Gastrocnemius medialis (tissue), 4 donors: Measurements from ENCODE around the gene GALK2. TPM values are rescaled to one million over a fixed set of nuclear protein-coding genes. Genes with fewer than 3 reads are reported as not detected.
A peak's percentile ranks its signal among the peaks of the same experiment; 100 is the strongest.

Source experiments
- ATAC-seq, 2 donors: fragments of 150-250 bp; one replicate each; pipeline ENCODE4 v1.9.1; 2016
- DNase-seq, 2 donors: peaks; one replicate each; pipeline ENCODE4 v3.0.0-alpha.2; 2019
- H3K27ac ChIP-seq, 4 donors: fragments of 200-600 bp; sonication (generic); 1 replicate in 1 of 4; 2 replicates in 3 of 4; pipeline ENCODE4 v1.5.1; 2016 to 2018; ENCODE audit warnings: mild to moderate bottlenecking in 2 of 4, moderate library complexity in 1 of 4
- H3K27me3 ChIP-seq, 3 donors: fragments of 200-600 bp; sonication (generic) in 2 of 3; 1 replicate in 1 of 3; 2 replicates in 2 of 3; pipeline versions ENCODE4 v1.5.1 to v1.6.0; 2016 to 2019; ENCODE audit warnings: mild to moderate bottlenecking in 1 of 3, moderate library complexity in 1 of 3
- H3K36me3 ChIP-seq, 2 donors: fragments of 200-600 bp; sonication (generic) in 1 of 2; one replicate each; pipeline ENCODE4 v1.5.1; 2017 to 2018
- H3K4me1 ChIP-seq, 2 donors: fragments of 200-600 bp; sonication (generic) in 1 of 2; one replicate each; pipeline ENCODE4 v1.5.1; 2016 to 2017; ENCODE audit warnings: mild to moderate bottlenecking in 2 of 2
- H3K4me3 ChIP-seq, 4 donors: fragments of 200-600 bp; sonication (generic) in 3 of 4; 1 replicate in 1 of 4; 2 replicates in 3 of 4; pipeline ENCODE4 v1.5.1; 2016 to 2019; ENCODE audit warnings: mild to moderate bottlenecking in 2 of 4
- H3K9me3 ChIP-seq, 3 donors: fragments of 200-600 bp; sonication (generic) in 2 of 3; 1 replicate in 1 of 3; 2 replicates in 2 of 3; pipeline ENCODE4 v1.5.1; 2016 to 2019
- POLR2A ChIP-seq, 2 donors: fragments of 450-650 bp; IDR thresholded peaks; one replicate each; pipeline ENCODE4 v1.6.1; 2017; ENCODE audit warnings: antibody characterized with exemption in 2 of 2, mild to moderate bottlenecking in 2 of 2, moderate library complexity in 2 of 2
- in situ Hi-C, 4 donors: fragments of 200-750 bp; cut with MboI; loops; one replicate each; pipeline versions ENCODE4 v1.15.0 to v1.8.0; 2017; ENCODE audit warnings: low sequenced_read_pairs in 4 of 4
- intact Hi-C: fragments of 100-400 bp; cut with DNase I; formaldehyde crosslinking; loops from one replicate; pipeline ENCODE4 v1.15.1; 2023; ENCODE audit warnings: low total_unique reads
- total RNA-seq, 4 donors: library from RNA; depleted of rRNA; stranded (reverse); fragments of >200 nt; gene quantifications; one replicate each; pipeline versions ENCODE4 v1.1.0 to v1.2.3, GENCODE V29; 2016
- TF ChIP-seq, protein P1 (sequence below), 5 experiments: fragments of 450-650 bp in 3 of 5; fragments of 200-600 bp in 2 of 5; sonication (generic) in 2 of 5; IDR thresholded peaks in 4 of 5; conservative IDR thresholded peaks in 1 of 5; 1 replicate in 4 of 5; 2 replicates in 1 of 5; pipeline ENCODE4 v1.5.1; 2016 to 2019; ENCODE audit warnings: antibody characterized with exemption in 5 of 5, mild to moderate bottlenecking in 3 of 5, moderate library complexity in 3 of 5

GALK2 gene
- total RNA-seq, 4 donors from 2014 or later, result 19.1 to 29.5 (median 22.9) TPM

DNA sequence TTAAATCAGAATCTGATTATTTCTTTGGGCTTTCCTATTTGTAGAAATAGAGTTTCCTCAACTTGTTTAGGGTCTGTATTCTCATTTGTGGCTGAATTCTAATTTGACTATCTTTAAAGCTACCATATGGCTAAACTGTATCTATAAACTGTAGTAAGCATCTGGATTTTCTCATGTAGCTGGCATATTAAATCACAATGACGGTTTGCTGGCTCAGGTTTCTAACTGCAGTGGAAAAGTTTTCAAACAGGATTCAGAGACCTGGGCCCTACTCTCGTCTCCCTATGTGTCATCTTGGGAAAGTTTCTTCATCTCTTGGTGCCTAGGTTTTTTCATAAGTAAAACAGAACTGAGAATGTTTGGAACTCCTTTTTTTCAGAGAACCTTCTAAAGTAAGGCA lies 68.3 kb downstream of the GALK2 start:
- Histone ChIP-seq H3K36me3 (no peaks in the 10 kb centered on the region), H3K9me3 (no peaks in the 10 kb centered on the region), H3K27ac (peak overlapping the region in 1 of 4 donors; percentile 36), H3K4me3 (no peak overlapping the region), H3K4me1 (peaks cover 6 to 22% of the 10 kb centered on the region in 2 donors), H3K27me3 (no peaks in the 10 kb centered on the region)
- ATAC-seq (peak; percentile 69), DNase-seq (no peak)
- TF ChIP-seq, protein P1, sequence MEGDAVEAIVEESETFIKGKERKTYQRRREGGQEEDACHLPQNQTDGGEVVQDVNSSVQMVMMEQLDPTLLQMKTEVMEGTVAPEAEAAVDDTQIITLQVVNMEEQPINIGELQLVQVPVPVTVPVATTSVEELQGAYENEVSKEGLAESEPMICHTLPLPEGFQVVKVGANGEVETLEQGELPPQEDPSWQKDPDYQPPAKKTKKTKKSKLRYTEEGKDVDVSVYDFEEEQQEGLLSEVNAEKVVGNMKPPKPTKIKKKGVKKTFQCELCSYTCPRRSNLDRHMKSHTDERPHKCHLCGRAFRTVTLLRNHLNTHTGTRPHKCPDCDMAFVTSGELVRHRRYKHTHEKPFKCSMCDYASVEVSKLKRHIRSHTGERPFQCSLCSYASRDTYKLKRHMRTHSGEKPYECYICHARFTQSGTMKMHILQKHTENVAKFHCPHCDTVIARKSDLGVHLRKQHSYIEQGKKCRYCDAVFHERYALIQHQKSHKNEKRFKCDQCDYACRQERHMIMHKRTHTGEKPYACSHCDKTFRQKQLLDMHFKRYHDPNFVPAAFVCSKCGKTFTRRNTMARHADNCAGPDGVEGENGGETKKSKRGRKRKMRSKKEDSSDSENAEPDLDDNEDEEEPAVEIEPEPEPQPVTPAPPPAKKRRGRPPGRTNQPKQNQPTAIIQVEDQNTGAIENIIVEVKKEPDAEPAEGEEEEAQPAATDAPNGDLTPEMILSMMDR (IDR thresholded peaks at IDR 0.05 in 4 of 5, conservative IDR thresholded peaks at IDR 0.05 in 1 of 5), result no peak
- TF ChIP-seq POLR2A (IDR thresholded peaks at IDR 0.05), result no peak
- intact Hi-C loops, result loop anchor here (5.0 kb wide), 2 partner anchors 769 to 909 kb away; no protein-coding TSS in a partner anchor
- in situ Hi-C loops, result loop anchor here in 3 of 4 donors (10.0 to 25.0 kb wide), 5 partner anchors 56 to 906 kb away; partner anchors contain the start of genes DTWD1 (in 1 of the 3), FAM227B (in 1 of the 3) and FGF7 (in 1 of the 3)

DNA sequence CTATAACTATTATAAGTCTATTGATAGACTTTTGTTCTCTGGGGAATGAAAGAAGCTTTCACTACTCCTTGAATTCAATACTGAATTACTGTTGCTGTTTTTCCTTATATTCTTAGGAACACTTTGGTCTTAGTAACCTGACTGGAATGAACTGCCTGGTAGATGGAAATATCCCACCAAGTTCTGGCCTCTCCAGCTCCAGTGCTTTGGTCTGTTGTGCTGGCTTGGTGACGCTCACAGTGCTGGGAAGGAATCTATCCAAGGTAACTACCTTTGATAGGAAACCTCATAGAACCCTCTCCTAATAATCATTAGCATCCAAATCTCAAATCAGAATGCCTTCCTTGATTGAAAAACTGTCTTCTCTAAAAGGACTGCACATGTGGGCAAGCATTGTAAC lies 69.1 kb downstream of the GALK2 start:
- intact Hi-C loops (loop anchor here (5.0 kb wide), 2 partner anchors 768 to 908 kb away; no protein-coding TSS in a partner anchor), in situ Hi-C loops (loop anchor here in 3 of 4 donors (10.0 to 25.0 kb wide), 5 partner anchors 56 to 906 kb away; partner anchors contain the start of genes DTWD1 (in 1 of the 3), FAM227B (in 1 of the 3) and FGF7 (in 1 of the 3))
- Histone ChIP-seq H3K4me1 (peaks cover 6 to 22% of the 10 kb centered on the region in 2 donors), H3K27ac (no peak overlapping the region), H3K9me3 (no peaks in the 10 kb centered on the region), H3K4me3 (no peak overlapping the region), H3K36me3 (no peaks in the 10 kb centered on the region), H3K27me3 (no peaks in the 10 kb centered on the region)
- no peak for TF ChIP-seq POLR2A (IDR thresholded peaks at IDR 0.05)
- TF ChIP-seq, protein P1 (IDR thresholded peaks at IDR 0.05 in 4 of 5, conservative IDR thresholded peaks at IDR 0.05 in 1 of 5), result no peak
- ATAC-seq (no peak), DNase-seq (no peak)

DNA sequence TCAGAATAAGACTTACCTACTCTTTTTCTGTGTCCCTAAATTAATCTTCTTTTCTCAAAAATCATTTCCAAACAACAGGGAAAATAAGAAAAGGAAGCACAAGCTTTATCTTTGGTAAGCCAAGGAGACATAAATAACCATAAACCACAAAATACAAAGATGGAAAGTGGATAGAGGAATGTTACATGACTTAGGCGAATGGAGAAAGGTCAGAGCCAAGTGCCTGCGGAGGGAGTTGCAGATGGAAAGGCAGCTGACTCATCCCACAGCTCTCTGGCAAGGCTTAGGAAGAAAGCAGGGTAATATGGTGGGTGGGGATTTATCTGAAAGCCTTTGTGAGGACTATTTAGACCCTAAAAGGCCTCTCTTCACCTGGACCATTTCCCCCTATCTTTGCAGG lies 72.8 kb downstream of the GALK2 start:
- no peak overlapping the region for H3K27ac ChIP-seq
- DNase-seq (no peak), ATAC-seq (peak in 1 of 2 donors; percentile 65)
- no peak overlapping the region for H3K4me3 ChIP-seq
- H3K27me3 ChIP-seq, result no peaks in the 10 kb centered on the region
- no peaks in the 10 kb centered on the region for H3K36me3 ChIP-seq
- intact Hi-C loops (no loop called here), in situ Hi-C loops (loop anchor here in 1 of 4 donors (25.0 kb wide), 2 partner anchors 369 to 894 kb away; partner anchors contain the start of genes DTWD1 and FAM227B)
- H3K9me3 ChIP-seq, result no peaks in the 10 kb centered on the region
- peaks cover 0 to 18% of the 10 kb centered on the region in 2 donors for H3K4me1 ChIP-seq
- no peak for TF ChIP-seq POLR2A (IDR thresholded peaks at IDR 0.05)
- TF ChIP-seq, protein P1 (IDR thresholded peaks at IDR 0.05 in 4 of 5, conservative IDR thresholded peaks at IDR 0.05 in 1 of 5), result no peak

DNA sequence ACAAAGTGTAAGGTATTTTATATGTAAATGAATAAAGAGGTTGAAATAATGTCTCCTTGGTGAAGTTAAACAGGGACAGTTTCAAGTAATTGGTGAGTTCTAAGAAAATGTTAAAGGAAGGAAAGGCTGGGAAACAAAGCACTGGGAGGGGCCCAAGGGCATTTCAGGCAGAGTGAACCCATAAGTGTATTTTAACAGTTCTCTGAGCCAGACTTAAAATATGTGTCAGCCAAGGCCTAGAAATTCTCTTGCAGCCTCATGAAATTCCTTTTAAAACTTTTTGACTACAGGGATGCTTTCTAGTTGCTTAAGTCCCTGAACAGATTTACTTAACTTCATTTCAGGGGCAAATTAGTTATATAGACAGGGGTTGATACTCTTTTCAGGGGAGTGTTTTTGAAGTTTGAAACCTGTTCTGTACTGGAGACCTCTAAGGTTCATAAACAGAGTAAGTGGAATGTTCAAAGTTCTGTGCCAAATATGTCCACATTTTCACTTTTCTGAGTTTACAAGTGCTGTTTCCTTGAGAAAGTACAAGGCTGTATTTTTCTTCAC lies 77.6 kb downstream of the GALK2 start:
- peak overlapping the region in 1 of 4 donors; percentile 15 for H3K27ac ChIP-seq
- no peaks in the 10 kb centered on the region for H3K36me3 ChIP-seq
- peaks cover 0 to 10% of the 10 kb centered on the region in 2 donors for H3K4me1 ChIP-seq
- ATAC-seq (no peak), DNase-seq (no peak)
- intact Hi-C loops, result no loop called here
- H3K9me3 ChIP-seq, result no peaks in the 10 kb centered on the region
- H3K27me3 ChIP-seq, result no peaks in the 10 kb centered on the region
- H3K4me3 ChIP-seq, result no peak overlapping the region
- in situ Hi-C loops, result loop anchor here in 1 of 4 donors (25.0 kb wide), 2 partner anchors 365 to 890 kb away; partner anchors contain the start of genes DTWD1 and FAM227B
- TF ChIP-seq POLR2A (IDR thresholded peaks at IDR 0.05), result no peak
- TF ChIP-seq, protein P1 (IDR thresholded peaks at IDR 0.05 in 4 of 5, conservative IDR thresholded peaks at IDR 0.05 in 1 of 5), result no peak
